ENCODE measurements around the gene TRABD.

Gene TRABD

DNA sequence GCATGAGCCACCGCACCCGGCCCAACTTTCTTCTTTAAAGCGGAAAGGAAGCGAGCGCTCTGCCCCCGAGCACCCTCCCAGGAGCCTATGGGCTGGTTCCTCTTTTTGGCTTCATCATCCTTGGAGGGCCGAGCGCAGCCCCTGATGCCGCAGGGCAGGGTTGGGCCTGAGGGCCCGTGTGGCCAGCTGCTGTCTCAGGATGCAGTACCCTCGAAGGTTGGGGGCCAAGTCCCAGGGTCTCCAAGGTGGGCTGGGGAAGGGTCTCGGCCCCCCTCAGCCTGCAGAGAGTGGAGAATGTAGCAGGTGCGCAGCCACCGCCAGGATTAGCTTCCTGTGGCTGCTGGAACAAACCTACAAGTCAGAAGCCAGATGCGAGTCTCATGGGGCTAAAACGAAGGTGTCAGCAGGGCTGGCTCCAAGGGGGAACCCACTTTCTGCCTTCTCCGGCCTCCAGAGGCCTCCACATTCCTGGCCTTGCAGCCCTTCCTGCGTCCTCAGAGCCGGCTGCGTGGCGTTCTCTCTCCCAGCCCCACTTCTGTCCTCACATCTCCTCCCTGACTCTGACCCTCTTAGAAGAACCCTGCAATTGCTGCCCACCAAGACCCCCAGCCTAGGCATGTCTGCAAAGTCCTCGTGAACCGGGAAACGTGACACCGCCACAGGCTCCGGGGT, 12.3 kb upstream of the TRABD start:
- DNase-seq (ENCODE audit: low spot score) (no peak), FAIRE-seq (no peak)

DNA sequence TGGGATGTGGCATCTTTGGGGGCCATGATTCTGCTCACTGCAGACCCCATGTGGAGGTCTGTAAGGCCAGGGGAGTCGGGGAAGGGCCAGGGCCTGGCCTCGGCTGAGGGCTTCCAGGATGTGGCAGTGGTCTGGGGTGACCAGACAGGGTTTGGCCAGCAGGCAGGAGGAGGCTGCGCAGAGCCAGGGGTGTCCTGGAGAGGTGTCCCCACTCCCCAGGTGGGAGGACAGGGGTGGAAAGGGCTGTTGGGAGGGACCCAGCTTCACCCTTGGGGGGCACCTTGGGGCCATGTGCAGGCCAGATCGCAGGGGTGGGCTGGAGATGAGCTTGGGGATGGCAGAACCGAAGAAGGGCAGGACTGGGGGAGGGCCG, 11.7 kb upstream of the TRABD start:
- DNase-seq (ENCODE audit: low spot score) (no peak), FAIRE-seq (no peak)

DNA sequence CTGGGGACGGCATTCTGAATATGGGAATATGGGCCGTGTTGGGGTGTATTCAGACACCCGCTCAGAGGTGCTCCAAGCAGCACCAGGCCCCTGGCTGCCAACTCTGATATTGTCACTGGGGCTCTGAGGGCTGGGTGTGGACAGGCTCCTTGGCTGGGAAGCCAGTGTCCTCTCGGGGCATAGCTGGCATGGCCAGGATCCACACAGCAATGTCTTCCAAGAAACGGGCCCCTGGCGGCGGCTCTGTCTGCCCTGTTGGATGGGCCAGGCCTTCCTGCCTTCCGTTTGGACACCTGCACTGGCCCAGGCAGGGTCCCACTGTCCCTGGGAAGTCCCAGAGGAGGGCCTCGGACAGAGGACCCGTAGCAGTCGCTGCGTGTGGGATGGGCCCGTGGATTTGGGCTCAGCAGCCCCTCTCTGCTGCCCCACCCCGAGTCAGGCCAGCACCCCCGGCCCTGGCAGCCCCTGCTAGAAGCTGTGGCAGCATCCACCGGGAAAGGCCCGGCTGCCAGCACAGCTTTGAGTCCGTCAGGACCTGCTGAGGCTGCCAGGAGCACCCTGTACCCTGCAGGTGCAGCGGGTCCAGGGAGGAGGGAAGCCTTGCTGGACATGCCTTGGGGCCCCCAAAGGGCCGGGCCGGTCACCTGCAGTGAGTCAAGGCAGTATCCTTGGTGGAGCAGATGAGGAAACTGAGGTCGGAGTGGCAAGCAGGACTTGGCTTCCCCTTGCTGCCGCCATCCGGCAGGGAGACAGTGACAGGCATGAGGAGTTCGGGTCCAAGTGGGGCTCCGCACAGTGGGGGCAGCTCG, 11.1 kb upstream of the TRABD start:
- no peak for DNase-seq (ENCODE audit: low spot score)
- no peak for FAIRE-seq

DNA sequence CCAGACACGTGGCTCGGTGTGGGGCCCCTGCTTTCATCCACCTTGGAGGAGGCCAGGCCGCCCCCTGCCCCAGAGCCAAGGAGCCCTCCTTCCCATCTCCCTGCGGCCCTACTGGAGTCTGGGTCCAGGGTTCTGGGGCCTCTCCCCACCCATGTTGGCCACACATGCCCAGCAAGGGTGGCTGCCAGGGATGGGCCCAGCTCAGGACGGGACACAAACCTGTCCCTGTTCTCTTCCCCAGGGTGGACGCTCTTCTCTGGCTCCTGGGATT, 10.6 kb upstream of the TRABD start:
- no peak for DNase-seq (ENCODE audit: low spot score)
- FAIRE-seq: no peak

DNA sequence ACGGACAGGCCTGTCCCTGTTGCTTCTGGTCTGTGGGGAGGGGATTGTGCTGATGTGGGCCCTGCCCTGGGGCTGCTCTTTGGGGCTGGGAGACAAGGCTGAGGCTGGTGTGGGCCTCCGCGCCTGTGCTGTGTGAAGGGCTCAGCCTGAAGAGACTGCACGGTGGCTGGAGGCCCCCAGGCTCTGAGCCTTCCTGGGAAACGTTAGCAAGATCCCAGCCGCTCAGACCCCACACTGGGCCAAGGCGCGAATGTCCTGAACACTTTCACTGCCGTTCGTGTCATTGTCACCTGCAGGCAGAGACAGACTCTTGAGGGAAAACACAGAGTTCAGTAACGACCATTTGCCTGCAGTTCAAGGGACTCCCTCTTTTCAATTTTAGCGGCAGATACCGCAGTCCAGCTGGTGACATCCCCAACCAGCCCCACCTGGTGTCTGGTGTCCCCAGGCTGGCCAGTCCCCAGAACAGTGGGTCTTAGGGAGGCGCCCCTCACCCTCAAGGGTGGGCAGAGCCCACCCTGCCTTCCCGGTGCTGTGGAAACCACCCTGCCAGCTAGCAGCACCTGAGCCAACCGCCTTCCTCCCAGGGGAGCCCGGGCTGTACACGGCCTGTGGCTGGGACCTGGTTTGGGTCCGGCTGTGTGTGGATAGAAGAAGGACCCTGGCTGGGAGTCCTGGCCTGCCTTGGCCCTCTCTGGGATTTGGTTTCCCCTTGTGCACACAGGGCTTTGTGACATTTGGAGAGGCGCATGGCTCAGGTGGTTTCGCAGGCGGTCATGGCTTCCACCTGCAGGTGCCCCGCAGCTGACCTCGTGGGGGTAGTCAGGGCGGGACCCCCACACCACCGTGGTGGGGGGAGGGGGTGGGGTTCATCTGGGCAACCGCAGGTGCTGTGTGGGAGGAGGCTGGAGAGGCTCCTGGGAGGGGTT, 9.5 kb upstream of the TRABD start:
- DNase-seq (ENCODE audit: low spot score) (no peak), FAIRE-seq (no peak)

DNA sequence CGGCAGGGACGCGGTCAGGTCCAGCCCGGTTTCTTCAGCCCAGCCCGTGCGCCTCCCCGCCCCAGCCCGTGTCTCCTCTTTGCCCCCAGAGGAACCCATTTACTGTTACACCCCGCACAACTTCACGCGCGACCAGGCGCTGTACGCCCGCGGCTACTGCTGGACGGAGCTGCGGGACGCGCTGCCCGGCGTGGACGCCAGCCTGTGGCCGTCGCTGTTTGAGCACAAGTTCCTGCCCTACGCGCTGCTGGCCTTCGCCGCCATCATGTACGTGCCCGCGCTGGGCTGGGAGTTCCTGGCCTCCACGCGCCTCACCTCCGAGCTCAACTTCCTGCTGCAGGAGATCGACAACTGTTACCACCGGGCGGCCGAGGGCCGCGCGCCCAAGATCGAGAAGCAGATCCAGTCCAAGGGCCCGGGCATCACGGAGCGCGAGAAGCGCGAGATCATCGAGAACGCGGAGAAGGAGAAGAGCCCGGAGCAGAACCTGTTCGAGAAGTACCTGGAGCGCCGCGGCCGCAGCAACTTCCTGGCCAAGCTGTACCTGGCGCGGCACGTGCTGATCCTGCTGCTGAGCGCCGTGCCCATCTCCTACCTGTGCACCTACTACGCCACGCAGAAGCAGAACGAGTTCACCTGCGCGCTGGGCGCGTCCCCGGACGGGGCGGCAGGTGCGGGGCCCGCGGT, 8.7 kb upstream of the TRABD start:
- FAIRE-seq (no peak), DNase-seq (ENCODE audit: low spot score) (no peak)

DNA sequence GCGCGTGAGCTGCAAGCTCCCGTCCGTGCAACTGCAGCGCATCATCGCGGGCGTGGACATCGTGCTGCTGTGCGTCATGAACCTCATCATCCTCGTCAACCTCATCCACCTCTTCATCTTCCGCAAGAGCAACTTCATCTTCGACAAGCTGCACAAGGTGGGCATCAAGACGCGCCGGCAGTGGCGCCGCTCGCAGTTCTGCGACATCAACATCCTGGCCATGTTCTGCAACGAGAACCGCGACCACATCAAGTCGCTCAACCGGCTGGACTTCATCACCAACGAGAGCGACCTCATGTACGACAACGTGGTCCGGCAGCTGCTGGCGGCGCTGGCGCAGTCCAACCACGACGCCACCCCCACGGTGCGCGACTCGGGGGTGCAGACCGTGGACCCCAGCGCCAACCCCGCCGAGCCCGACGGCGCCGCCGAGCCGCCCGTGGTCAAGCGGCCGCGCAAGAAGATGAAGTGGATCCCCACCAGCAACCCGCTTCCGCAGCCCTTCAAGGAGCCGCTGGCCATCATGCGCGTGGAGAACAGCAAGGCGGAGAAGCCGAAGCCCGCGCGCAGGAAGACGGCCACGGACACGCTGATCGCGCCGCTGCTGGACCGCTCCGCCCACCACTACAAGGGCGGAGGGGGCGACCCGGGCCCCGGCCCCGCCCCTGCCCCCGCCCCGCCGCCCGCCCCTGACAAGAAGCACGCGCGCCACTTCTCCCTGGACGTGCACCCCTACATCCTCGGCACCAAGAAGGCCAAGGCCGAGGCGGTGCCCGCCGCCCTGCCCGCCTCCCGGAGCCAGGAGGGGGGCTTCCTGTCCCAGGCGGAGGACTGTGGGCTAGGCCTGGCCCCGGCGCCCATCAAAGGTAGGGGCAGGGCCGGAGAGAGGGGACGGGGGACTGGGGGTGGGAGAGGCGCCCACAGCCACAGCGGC, 7.9 kb upstream of the TRABD start:
- no peak for FAIRE-seq

DNA sequence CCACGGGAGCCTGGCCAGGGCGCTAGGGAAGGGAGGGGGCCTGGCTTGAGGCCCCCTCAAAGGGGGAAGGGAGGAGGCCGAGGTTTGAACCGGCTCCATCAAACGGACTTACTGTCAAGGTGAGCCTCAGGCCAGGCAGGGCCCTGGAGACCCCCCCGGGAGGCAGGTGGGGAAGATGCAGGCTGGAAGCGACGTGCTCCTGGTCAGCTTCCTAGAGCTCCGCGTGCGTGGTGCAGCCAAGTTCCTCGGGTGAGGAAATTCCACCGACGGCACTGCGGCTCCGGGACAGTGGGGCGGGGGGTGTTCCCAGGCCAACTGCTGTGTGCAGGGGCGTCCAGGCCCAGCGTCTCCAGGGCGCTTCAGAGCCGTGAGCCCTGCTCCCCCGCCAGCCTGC, 7.2 kb upstream of the TRABD start:
- FAIRE-seq: no peak
- DNase-seq (ENCODE audit: low spot score): no peak

More for the DNA sequence above, 7.9 kb upstream of the TRABD start:
- DNase-seq (ENCODE audit: low spot score): no peak

GRCh38 chr22:50178871-50179869, 6.5 kb upstream of the TRABD start:
- DNase-seq (ENCODE audit: low spot score) (no peak), FAIRE-seq (no peak)

GRCh38 chr22:50179937-50180726, 5.6 kb upstream of the TRABD start:
- FAIRE-seq (peak; percentile 86), DNase-seq (ENCODE audit: low spot score) (no peak)

- DNase-seq (ENCODE audit: low spot score): no peak
- FAIRE-seq: no peak
These were observed 4.8 kb upstream of the TRABD start for GRCh38 chr22:50180727-50181521.

- FAIRE-seq (no peak), DNase-seq (ENCODE audit: low spot score) (no peak)
These were observed 3.3 kb upstream of the TRABD start for GRCh38 chr22:50182176-50183081.

GRCh38 chr22:50183141-50183971, 2.4 kb upstream of the TRABD start:
- FAIRE-seq: peak; percentile 9
- DNase-seq (ENCODE audit: low spot score): no peak

DNA sequence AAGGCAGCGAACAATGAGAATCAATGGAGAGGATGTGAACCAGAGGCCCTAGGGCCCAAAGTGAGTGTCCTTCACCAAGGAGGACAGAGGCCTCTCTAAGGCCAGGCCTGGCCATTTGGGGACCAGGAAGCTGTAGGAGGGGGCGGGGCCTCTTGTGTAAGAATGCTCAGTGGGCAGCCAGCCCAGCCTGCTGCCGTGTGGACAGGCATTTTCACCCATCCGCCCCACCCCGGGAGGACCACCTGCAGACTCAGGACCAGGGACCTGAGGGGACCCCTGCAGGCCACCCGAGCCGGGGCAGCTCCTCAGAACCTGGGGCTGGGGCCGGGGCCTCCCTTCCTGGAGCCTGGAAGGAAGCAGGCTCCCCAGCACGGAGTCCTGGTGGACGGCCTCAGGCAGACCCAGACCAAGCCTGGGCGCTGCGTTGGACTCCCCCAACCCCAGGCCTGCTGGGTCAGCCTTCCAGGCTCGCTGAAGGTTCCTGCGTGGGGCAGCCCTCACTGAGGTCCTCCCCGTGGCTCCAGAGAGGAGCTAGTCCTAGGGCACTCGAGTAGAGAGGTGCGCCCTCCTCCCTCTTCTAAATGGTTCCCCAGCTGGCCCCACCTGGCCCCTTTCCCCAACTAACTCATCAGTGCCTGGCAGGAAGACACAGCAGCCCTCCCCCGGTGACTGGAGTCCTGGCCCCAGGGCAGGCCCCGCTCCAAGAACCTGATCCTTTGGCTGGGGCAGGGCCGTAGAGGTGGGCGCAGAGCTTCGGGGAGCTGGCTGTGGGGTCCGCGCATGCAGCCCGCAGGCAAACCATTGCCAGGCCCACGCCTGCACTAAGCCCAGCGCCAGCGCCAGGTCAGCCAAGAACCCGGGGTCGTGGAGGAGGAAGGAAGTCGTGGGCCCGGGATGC, 1.5 kb upstream of the TRABD start:
- DNase-seq (ENCODE audit: low spot score) (no peak), FAIRE-seq (no peak)

- no peak for FAIRE-seq
- no peak for DNase-seq (ENCODE audit: low spot score)
These were observed 775 bp upstream of the TRABD start for GRCh38 chr22:50184902-50185374.
